SU-DHL-6 (cell line): ENCODE results near the gene SCN4A.

ENCODE experiments used
- EZH2phosphoT487 ChIP-seq: fragments of 200-600 bp; sonication (generic), shearing (Covaris generic); conservative IDR thresholded peaks from 2 replicates; pipeline ENCODE4 v1.6.1; 2018; ENCODE audit warnings: mild to moderate bottlenecking, antibody characterized with exemption, low read length, moderate library complexity, mixed read lengths
- TF ChIP-seq, protein P1 (sequence below): fragments of 200-600 bp; sonication (generic); IDR thresholded peaks from one replicate; pipeline ENCODE4 v1.5.1; 2017; ENCODE audit warnings: antibody characterized with exemption, mild to moderate bottlenecking, low read length, moderate library complexity; ENCODE audit not compliant: insufficient read depth, poor library complexity, severe bottlenecking

DNA sequence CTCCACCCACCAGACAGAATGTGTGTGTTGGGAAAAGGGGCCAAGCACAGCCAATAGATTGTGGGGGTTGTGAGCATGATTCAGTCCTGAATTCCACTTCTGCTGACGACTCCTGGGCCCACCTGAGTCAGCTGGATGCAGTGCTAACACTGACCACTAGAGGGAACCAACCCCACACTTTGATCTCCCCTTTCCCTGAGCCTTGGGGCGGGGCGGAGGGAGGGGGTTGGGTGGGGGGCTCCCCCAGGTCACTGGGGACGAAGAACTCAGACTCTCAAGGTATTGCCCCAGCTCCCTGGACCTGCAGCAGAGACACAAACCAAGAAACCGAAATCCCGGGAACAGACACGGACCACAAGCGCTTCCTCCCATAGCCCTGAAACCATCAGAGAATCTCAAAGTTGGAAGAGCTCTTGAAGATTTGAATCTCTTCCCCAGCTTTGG lies 61.0 kb downstream of the SCN4A start:
- no peak for TF ChIP-seq EZH2phosphoT487
- TF ChIP-seq, protein P1, sequence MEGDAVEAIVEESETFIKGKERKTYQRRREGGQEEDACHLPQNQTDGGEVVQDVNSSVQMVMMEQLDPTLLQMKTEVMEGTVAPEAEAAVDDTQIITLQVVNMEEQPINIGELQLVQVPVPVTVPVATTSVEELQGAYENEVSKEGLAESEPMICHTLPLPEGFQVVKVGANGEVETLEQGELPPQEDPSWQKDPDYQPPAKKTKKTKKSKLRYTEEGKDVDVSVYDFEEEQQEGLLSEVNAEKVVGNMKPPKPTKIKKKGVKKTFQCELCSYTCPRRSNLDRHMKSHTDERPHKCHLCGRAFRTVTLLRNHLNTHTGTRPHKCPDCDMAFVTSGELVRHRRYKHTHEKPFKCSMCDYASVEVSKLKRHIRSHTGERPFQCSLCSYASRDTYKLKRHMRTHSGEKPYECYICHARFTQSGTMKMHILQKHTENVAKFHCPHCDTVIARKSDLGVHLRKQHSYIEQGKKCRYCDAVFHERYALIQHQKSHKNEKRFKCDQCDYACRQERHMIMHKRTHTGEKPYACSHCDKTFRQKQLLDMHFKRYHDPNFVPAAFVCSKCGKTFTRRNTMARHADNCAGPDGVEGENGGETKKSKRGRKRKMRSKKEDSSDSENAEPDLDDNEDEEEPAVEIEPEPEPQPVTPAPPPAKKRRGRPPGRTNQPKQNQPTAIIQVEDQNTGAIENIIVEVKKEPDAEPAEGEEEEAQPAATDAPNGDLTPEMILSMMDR: peak; percentile 23
